Fibroblast of the aortic adventitia (primary cell): ENCODE results near the gene RALGAPA1. TPM values are rescaled to one million over a fixed set of nuclear protein-coding genes. Genes with fewer than 3 reads are reported as not detected.
"Not testable (repeated sequence)": the region's sequence is repeated elsewhere in the genome, so short reads cannot be mapped to it uniquely, and the experiment has no call there.

Experiments
- DNase-seq: peaks from one replicate; pipeline ENCODE4 v3.0.0-alpha.2; 2010; ENCODE audit warnings: low read depth
- H3K4me3 ChIP-seq: 2 replicates; pipeline ENCODE4 v1.5.1; 2011; ENCODE audit warnings: low read depth, mild to moderate bottlenecking, control low read depth, low read length, moderate library complexity
- total RNA-seq: library from RNA; depleted of rRNA; stranded (reverse); fragments of >200 nt; gene quantifications from 2 replicates; pipeline ENCODE4 v1.2.3, GENCODE V29; 2012; ENCODE audit warnings: low replicate concordance
- TF ChIP-seq, protein P1 (sequence below): IDR thresholded peaks from 2 replicates; pipeline ENCODE4 v1.5.1; 2011; ENCODE audit warnings: mild to moderate bottlenecking, low read length, control low read depth, inconsistent platforms; ENCODE audit not compliant: insufficient read depth

Gene RALGAPA1
- total RNA-seq, 1 donor, result 52.5 TPM

- no peak overlapping the region for H3K4me3 ChIP-seq
- DNase-seq, result no peak
- TF ChIP-seq, protein P1, sequence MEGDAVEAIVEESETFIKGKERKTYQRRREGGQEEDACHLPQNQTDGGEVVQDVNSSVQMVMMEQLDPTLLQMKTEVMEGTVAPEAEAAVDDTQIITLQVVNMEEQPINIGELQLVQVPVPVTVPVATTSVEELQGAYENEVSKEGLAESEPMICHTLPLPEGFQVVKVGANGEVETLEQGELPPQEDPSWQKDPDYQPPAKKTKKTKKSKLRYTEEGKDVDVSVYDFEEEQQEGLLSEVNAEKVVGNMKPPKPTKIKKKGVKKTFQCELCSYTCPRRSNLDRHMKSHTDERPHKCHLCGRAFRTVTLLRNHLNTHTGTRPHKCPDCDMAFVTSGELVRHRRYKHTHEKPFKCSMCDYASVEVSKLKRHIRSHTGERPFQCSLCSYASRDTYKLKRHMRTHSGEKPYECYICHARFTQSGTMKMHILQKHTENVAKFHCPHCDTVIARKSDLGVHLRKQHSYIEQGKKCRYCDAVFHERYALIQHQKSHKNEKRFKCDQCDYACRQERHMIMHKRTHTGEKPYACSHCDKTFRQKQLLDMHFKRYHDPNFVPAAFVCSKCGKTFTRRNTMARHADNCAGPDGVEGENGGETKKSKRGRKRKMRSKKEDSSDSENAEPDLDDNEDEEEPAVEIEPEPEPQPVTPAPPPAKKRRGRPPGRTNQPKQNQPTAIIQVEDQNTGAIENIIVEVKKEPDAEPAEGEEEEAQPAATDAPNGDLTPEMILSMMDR, result no peak
Measured at GRCh38 chr14:35742032-35742371, 67.1 kb downstream of the RALGAPA1 start.

GRCh38 chr14:35741345-35742031 lies 67.6 kb downstream of the RALGAPA1 start:
- no peak for DNase-seq
- TF ChIP-seq, protein P1, result no peak
- H3K4me3 ChIP-seq, result no peak overlapping the region

DNA sequence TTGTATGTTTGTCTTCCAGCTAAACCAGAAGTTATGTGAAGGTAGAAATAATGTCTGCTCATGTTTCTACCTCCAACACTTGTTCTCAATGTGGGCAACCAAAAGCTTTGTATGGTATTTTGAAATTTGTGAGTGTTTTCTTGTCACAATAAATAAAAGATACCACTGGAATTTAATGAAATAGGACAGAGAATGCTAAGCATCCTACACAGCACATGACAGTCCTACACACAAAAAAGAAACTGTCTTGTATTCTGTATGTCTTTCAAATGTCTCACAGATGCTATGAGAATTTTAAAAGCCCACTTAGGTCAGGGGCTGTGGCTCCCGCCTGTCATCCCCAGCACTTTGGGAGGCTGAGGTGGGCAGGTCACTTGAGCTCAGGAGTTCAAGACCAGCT lies 68.9 kb downstream of the RALGAPA1 start:
- TF ChIP-seq, protein P1, result no peak
- H3K4me3 ChIP-seq, result no peak overlapping the region
- no peak for DNase-seq

GRCh38 chr14:35735163-35735562 lies 73.9 kb downstream of the RALGAPA1 start:
- DNase-seq, H3K4me3 ChIP-seq: not testable (repeated sequence)

- not testable (repeated sequence) for DNase-seq, H3K4me3 ChIP-seq
Measured at GRCh38 chr14:35733510-35733909, 75.6 kb downstream of the RALGAPA1 start.

- no peak overlapping the region for H3K4me3 ChIP-seq
- TF ChIP-seq, protein P1, result no peak
- no peak for DNase-seq
Measured at GRCh38 chr14:35730871-35731270, 78.2 kb downstream of the RALGAPA1 start.

DNA sequence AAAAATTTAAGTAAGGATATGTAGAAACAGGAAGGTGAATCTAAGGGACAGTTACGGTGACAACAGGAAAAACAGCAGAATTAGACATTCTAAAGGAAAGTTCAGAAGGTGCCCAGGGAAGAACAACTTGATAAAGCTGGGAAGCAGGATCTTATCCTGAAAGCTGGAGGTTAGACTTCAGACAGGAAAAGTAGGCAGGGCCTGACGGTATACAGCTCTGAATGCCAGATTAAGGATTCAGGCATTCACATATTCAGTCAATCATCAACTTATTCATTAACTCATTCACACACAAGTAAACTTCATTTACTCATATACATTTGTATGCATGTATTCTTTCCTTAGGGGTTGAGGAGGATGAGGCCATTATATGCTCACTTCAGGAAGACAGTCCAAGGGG lies 81.3 kb downstream of the RALGAPA1 start:
- no peak overlapping the region for H3K4me3 ChIP-seq
- no peak for DNase-seq
- TF ChIP-seq, protein P1, result no peak

DNA sequence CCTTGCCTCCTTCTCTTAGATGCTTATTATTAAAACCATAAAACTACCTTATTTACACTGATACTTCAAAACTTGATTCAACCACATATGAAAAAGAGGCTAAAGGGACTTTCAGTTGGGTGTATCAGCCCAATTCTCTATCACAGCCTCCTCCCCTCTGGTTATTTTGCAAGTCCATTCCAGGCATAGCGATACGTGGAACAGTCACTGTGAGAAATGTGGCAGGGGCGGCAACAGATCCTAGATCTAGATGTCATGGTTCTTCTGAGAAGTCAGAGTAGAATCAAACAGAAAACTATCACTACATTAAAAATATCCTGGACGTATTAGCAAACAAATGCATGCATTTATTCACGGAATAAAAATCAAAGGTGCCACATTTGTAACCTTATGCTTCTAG lies 83.2 kb downstream of the RALGAPA1 start:
- no peak overlapping the region for H3K4me3 ChIP-seq
- no peak for DNase-seq
- TF ChIP-seq, protein P1, result no peak
